ENCODE measurements around the gene DCLRE1B. TPM values are rescaled to one million over a fixed set of nuclear protein-coding genes. Genes with fewer than 3 reads are reported as not detected.

DCLRE1B gene
- total RNA-seq, 4 donors from 2014 or later, result 3.2 to 9.2 (median 5.1) TPM

DNA sequence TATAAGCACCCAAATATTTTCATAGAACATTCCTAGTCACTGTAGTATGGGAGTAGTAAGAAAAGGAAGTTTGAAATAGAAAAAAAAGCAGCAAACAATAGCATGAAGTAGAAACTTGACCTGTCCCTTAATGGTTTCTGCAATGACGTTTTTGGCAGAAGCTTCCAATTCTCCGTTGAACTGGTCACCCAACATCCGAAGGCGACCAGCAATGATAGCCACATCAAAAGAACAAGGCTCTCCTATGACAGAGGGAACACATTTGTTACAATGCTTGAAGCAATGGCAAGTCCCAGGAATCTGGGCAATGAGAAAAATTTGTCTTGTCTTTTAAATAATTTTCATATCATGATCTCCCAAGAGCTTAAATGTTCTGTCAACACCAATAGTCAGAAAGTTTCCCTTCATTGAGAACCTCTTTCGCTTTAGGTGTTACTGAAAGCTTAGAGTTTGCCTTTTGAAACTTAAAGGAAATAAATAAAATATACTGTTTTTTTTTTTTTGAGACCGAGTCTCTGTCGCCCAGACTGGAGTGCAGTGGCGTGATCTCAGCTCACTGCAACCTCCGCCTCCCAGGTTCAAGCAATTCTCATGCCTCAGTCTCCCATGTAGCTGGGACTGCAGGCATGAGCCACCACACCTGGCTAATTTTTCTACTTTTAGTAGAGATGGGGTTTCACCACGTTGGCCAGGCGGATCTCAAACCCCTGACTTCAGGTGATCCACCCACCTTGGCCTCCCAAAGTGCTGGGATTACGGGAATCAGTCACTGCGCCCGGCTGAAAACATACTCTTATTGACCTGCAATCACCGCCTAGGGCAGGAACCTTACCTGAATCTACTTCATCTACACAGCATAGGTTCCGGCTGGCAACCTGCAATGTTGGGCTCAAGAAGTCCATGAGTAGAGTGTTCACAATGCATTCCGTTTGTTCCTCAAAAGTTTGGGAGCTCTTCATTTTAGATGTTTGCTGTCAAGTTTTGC lies 18.4 kb upstream of the DCLRE1B start:
- no peak overlapping the region for H3K4me3 ChIP-seq
- no peaks in the 10 kb centered on the region for H3K9me3 ChIP-seq
- no peaks in the 10 kb centered on the region for H3K36me3 ChIP-seq
- no peaks in the 10 kb centered on the region for H3K27me3 ChIP-seq
- H3K27ac ChIP-seq, result no peak overlapping the region
- no peak for ATAC-seq
- no peaks in the 10 kb centered on the region for H3K4me1 ChIP-seq
- 88 to 92% methylated on average over 10 to 11 of the region's 17 CpGs for WGBS, 2 donors (ENCODE audit: low coverage in 1 of 2)
- TF ChIP-seq POLR2AphosphoS5 (IDR thresholded peaks at IDR 0.05) (no peak), POLR2A (IDR thresholded peaks at IDR 0.05) (no peak), EP300 (IDR thresholded peaks at IDR 0.05) (no peak)
- TF ChIP-seq, protein P1, sequence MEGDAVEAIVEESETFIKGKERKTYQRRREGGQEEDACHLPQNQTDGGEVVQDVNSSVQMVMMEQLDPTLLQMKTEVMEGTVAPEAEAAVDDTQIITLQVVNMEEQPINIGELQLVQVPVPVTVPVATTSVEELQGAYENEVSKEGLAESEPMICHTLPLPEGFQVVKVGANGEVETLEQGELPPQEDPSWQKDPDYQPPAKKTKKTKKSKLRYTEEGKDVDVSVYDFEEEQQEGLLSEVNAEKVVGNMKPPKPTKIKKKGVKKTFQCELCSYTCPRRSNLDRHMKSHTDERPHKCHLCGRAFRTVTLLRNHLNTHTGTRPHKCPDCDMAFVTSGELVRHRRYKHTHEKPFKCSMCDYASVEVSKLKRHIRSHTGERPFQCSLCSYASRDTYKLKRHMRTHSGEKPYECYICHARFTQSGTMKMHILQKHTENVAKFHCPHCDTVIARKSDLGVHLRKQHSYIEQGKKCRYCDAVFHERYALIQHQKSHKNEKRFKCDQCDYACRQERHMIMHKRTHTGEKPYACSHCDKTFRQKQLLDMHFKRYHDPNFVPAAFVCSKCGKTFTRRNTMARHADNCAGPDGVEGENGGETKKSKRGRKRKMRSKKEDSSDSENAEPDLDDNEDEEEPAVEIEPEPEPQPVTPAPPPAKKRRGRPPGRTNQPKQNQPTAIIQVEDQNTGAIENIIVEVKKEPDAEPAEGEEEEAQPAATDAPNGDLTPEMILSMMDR (IDR thresholded peaks at IDR 0.05), result no peak

GRCh38 chr1:113887402-113888175 lies 17.5 kb upstream of the DCLRE1B start, which contains the start of gene BCL2L15:
BCL2L15 (minus strand) TSS chr1:113887581; CDS start chr1:113887375, 206 bp downstream.
- Histone ChIP-seq H3K27me3 (no peaks in the 10 kb centered on the region), H3K27ac (no peak within 1 kb of the TSS), H3K36me3 (no peaks in the 10 kb centered on the region), H3K4me1 (no peaks in the 10 kb centered on the region), H3K9me3 (no peaks in the 10 kb centered on the region), H3K4me3 (no peak within 1 kb of the TSS)
- no peak for ATAC-seq
- WGBS, 2 donors (ENCODE audit: low coverage in 1 of 2), result 72 to 76% methylated on average over 6 of the region's 6 CpGs
- TF ChIP-seq POLR2A (IDR thresholded peaks at IDR 0.05), result no peak

DNA sequence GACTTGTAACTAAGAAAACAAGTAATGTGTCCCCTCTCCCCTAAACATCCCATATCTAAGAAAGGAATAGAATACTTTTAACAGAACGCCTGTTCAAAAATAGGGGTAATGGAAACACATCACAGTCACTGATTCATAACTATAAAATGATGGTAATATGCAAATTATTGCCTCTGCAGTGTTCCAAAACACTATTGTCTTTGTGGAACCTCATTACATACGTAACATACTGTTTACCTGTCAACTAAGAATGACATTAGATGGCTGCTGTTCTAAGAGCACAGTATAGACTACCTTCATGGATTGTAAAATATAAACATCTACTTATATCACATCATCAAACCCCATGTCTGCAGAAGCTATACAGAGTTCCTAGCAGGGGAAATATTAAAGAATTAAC lies 14.3 kb upstream of the DCLRE1B start:
- 71 to 72% methylated on average over 2 of the region's 2 CpGs for WGBS, 2 donors (ENCODE audit: low coverage in 1 of 2)
- H3K9me3 ChIP-seq, result no peaks in the 10 kb centered on the region

GRCh38 chr1:113891631-113892220 lies 13.4 kb upstream of the DCLRE1B start:
- Histone ChIP-seq H3K36me3 (peaks cover 0 to 29% of the 10 kb centered on the region in 2 donors), H3K9me3 (no peaks in the 10 kb centered on the region), H3K27me3 (no peaks in the 10 kb centered on the region), H3K27ac (no peak overlapping the region), H3K4me3 (no peak overlapping the region), H3K4me1 (no peaks in the 10 kb centered on the region)
- no peak for TF ChIP-seq EP300 (IDR thresholded peaks at IDR 0.05)
- no peak for TF ChIP-seq POLR2AphosphoS5 (IDR thresholded peaks at IDR 0.05)
- TF ChIP-seq POLR2A (IDR thresholded peaks at IDR 0.05), result no peak
- TF ChIP-seq, protein P1 (IDR thresholded peaks at IDR 0.05), result no peak
- ATAC-seq, result no peak
- WGBS, 2 donors (ENCODE audit: low coverage in 1 of 2), result 83 to 90% methylated on average over 1 to 11 of the region's 11 CpGs

More for the DNA sequence above, 14.3 kb upstream of the DCLRE1B start:
- Histone ChIP-seq H3K27ac (no peak overlapping the region), H3K27me3 (no peaks in the 10 kb centered on the region), H3K4me3 (no peak overlapping the region), H3K36me3 (peaks cover 0 to 20% of the 10 kb centered on the region in 2 donors), H3K4me1 (no peaks in the 10 kb centered on the region)
- no peak for ATAC-seq
- TF ChIP-seq, protein P1 (IDR thresholded peaks at IDR 0.05), result no peak
- TF ChIP-seq POLR2AphosphoS5 (IDR thresholded peaks at IDR 0.05), result no peak
- TF ChIP-seq EP300 (IDR thresholded peaks at IDR 0.05), result no peak
- TF ChIP-seq POLR2A (IDR thresholded peaks at IDR 0.05), result no peak

GRCh38 chr1:113893267-113893666 lies 11.9 kb upstream of the DCLRE1B start:
- no peak overlapping the region for H3K27ac ChIP-seq
- H3K9me3 ChIP-seq, result no peaks in the 10 kb centered on the region
- no peaks in the 10 kb centered on the region for H3K4me1 ChIP-seq
- no peak for ATAC-seq
- TF ChIP-seq, protein P1 (IDR thresholded peaks at IDR 0.05), result no peak
- TF ChIP-seq POLR2A (IDR thresholded peaks at IDR 0.05), result no peak
- no peak for TF ChIP-seq EP300 (IDR thresholded peaks at IDR 0.05)
- no peak for TF ChIP-seq POLR2AphosphoS5 (IDR thresholded peaks at IDR 0.05)
- WGBS, 2 donors (ENCODE audit: low coverage in 1 of 2), result 93 to 97% methylated on average over 3 of the region's 3 CpGs
- H3K27me3 ChIP-seq, result no peaks in the 10 kb centered on the region
- no peak overlapping the region for H3K4me3 ChIP-seq
- peaks cover 0 to 44% of the 10 kb centered on the region in 2 donors for H3K36me3 ChIP-seq

All from gastroesophageal sphincter (tissue), 4 donors.